ENCODE data around the gene RWDD1.
"Not testable (repeated sequence)": the region's sequence is repeated elsewhere in the genome, so short reads cannot be mapped to it uniquely, and the experiment has no call there.

RWDD1 gene

DNA sequence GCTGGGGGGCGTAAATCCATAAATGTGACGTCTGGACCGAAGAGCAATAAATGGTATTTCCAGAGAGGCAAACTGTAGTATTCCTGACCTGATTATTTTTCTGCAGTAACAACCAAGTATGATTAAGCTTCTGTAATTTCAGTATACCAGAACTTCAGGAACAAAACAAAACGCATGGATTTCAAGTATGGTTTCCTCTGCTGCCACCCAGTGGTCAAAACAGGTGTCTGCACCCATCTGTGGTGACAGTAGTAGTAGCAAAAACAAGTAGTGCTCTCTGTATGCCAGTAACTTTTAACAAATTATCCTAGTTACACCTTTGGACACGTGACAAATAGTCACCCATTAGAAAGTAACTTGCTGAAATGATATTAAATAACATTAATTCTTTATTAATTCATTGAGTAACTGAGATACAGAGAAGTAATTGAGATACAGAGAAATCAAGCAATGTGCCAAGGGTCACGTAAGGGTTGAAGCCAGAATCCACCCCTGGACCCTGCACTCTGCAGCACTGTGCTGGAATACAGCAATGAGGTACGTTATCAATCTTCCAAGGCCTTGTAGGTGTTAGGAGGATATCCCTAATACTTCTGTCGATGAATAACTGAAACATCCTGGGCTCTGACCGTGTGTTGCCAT is 9.8 kb upstream of the RWDD1 start:
- DNase-seq, result peak; percentile 16

GRCh38 chr6:116562019-116562403 is 9.3 kb upstream of the RWDD1 start:
- DNase-seq, result no peak

- DNase-seq, result no peak
These were observed 8.7 kb upstream of the RWDD1 start for GRCh38 chr6:116562614-116563013.

DNA sequence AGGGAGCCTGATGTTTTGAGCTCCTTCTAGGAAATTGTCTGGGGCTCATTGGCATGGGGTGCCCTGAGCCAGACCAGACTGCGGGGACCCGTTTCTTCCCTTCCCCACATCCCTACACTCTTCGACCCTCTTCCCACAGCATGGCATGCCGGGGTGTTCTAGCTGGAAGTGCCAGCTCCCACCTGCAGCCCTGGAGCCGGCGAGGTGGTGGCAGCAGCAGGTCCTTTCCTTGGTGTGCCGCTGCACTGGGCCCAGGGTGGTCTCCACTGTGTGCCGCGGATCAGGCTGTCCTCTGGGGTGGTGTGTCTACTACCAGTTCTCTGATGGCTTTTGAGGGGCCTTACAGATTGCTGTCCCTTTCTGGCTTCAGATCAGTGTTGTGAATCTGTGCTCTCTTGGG is 7.5 kb upstream of the RWDD1 start:
- DNase-seq, result no peak

DNA sequence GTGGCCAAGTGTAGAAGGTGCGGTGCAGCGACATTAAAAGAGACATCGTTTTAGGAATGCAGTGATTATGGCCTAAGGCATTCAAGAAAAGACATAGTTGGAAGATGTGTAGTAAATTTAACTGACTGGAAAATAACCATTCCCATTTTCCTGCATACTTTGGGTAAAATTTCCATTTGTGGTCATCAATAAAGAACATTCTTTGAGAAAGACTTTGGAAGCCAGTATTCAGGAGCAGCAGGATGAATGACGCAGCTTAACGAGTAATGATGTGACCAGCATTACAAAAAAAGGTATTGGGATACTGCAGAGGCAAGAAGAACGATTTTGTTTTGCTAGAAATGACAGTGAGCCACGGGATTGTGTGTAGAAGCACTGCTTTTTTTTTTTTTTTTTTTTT is 7.0 kb upstream of the RWDD1 start:
- no peak for DNase-seq

DNA sequence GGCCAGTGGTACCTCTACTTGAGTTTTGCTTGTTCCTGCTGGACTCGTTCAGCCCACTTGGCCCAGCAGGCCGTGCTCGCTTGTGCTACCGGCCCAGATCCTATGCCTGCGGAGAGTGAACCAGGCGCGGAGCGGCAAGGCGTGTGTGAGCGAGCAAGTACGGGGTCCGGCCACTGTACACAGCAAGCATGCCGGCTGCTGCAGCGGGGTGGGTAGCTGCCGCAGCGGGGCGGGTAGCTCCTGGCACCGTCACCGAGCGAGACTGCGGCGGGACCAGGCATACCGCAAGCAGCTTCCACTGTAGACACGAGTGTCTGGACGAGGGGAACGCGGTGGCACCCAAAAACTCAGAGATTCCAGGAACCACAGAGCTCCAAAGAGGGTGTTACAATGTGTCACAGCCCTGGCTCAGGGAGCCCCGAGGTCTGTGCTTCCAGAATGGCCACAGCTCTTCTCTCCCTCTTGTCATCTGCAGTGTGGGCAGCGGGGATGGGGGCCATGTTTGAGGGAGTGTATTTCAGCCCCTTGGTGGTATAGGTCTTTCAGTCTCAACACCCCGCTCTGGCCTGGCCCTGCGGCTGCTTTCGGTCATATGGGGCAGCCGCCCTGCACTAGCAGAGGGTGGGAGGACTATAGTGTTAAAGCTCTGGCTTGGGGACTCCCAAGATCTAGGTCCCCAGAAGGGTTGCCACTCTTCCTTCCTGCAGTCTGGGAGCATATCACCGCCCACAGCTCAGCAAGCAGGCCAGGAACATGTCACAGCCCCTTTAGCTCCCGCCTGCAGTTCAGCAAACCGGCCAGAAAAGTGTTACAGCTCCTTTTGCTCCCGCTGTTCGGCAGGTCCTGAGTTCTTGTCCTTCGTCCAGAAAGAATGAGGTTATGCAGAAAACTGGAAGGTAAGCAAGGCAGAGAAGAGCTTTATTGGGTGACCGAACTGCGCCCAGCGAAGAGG is 6.1 kb upstream of the RWDD1 start:
- no peak for DNase-seq

DNA sequence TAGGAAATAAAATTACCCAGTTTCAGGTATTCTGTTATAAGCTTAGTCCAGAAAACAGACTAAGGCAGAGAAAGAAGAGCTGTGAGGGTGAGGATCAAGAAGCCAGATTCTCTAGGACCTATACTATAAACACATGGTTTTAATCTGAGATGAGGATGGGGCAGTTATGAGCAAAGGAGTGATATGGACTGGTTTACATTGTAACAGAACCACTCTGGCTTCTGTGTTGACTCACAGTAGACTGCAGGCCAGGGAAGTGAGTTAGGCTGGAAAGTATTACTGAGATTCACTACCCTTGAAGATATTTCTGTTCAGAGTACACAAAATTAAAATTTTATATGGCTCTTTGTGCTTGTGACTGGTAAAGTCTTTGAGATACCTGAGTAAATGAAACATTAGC is 3.2 kb upstream of the RWDD1 start:
- DNase-seq, result no peak

DNA sequence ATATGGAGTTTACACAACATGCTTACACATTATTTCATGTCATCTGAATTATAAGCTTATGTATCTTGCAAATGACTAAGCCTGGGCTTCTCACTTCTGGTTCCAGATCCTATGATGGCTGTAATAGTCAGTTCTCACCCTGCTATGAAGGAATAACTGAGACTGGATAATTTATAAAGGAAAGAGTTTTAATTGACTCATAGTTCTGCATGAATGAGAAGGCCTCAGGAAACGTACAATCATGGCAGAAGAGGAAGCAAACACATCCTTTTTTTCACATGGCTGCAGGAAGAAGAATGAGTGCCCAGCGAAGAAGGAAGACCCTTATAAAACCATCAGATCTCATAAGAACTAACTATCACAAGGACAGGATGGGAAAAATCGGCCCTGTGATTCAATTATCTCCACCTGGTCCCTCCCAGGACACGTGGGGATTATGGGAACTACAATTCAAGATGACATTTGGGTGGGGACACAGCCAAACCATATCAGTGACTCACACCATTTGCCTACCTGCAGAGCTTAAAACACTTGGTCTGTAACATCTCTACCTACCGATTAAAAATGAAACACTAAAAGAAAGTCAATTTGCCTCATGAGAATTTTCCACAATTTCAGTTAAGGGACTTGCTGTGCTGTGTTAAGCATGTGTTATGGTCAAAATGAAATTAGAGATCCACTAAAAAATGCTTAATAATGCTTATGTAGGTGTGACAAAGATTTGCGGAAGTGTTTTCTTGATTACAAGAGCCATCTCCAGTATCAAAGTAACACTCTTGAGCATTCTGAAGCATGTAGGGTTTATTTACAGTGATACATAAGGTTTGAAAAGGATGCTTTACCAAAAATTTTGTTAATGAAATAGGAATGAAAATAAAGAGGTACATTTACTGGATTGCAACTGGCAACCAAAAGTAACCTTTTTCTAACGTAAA is 2.2 kb upstream of the RWDD1 start:
- no peak for DNase-seq

DNA sequence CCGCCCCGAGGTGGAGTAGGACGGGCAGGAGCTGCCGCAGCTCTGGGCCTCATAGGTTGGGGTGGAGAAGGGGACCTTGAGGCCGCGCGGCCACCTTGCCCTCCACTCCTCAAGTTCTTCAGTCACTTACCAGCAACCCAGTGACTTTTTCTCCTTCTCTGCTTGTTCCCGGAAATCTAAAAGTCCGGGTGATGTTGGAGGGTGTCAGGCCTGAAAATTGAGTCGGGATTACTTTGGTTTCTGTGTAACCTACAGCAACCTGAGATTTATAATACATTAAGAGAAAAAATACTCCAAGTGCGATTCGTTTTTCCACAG is 338 bp downstream of the RWDD1 start:
- DNase-seq, result no peak

DNA sequence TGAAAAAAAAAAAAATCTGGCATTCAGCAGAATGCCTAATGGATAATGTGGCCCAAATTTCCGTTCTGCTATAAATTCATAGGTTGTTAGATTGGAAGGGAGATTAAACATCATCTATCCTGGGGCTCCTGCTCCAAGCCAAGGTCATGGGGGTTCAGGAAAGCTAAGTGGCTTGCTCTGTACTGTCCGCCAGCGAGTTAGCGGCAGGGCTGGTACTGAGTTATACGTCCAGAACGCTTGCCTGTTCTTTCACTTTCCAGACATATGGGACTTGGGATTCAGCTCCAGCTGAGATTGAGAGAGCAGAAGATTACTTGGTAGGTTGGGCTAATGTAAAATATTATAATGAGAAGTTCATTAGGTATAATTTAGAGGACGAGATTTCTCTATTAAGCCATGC is 858 bp downstream of the RWDD1 start:
- DNase-seq, result no peak

DNA sequence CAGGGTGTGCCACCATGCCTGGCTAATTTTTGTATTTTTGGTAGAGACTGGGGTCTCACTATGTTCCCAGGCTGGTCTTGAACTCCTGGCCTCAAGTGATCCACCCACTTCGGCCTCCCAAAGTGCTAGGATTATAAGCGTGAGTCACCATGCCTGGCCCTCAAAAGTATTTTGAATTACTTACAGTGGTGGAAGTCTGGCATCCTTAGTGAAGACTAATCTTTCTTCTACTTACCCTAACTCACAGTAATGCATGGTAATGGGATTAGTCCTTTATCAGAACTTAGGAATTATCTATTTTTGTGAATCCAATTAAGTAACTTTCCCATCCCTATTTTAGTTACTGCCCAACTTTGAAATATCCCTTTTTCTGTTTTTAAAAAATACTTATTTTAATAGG is 3.9 kb downstream of the RWDD1 start:
- DNase-seq, result no peak

DNA sequence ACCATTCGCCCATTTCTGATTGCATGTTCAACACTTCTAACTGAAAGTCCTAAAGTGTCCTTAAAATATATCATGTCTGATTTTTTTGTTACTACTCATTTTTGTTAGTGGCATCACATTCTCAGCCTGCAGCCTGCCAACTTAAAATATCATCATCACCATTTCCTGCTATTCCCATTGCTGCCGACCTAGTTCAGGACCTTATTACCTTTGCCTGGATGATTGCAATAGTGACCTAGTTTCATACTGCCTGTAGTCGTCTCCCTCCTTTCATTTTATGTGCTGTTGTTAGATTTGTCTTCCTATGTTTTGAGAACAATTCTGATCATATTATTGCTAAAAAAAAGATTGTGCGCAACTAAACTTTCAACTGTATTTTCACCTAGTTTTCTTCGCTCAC is 6.2 kb downstream of the RWDD1 start:
- no peak for DNase-seq

- no peak for DNase-seq
These were observed 7.0 kb downstream of the RWDD1 start for GRCh38 chr6:116578335-116578734.

DNA sequence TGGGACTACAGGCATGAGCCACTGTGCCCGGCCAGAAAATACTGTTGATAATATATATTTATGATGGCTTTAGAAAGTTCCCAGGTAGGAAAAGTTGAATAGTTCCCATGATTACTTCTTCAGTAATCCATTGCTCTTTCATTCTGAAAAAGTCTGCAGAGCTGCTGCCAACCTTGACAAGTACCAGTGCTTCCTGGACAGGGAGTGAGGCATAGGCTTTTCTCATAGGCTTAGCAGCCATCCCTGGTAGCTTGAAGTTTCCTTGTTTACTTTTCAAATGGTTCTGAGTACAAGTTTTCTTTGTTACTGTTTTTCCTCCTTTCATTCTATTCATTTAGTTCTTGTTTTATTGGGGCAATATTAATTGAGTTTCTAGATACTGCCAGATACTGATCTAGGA is 7.8 kb downstream of the RWDD1 start:
- DNase-seq, result no peak

DNA sequence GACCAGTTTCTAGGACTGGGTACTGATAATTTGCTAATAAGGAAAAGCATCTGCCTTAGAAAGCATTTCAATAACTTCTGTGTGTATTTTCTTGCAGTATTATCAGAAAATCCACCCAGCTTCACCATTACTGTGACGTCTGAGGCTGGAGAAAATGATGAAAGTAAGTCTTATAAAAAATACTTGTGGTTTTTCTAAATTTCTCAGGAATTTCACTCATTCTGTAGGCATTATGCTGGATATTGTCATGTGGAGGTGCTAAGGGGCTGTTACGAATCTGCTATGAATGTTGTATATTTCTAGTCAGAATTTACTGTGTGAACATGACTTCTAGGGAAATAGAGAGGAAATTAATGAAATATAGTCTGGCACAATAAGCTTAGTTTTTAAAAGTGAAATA is 8.9 kb downstream of the RWDD1 start:
- DNase-seq, result no peak

- DNase-seq, result no peak
These were observed 15.0 kb downstream of the RWDD1 start for GRCh38 chr6:116586276-116586675.

- DNase-seq, result no peak
These were observed 15.4 kb downstream of the RWDD1 start for GRCh38 chr6:116586738-116587137.

DNA sequence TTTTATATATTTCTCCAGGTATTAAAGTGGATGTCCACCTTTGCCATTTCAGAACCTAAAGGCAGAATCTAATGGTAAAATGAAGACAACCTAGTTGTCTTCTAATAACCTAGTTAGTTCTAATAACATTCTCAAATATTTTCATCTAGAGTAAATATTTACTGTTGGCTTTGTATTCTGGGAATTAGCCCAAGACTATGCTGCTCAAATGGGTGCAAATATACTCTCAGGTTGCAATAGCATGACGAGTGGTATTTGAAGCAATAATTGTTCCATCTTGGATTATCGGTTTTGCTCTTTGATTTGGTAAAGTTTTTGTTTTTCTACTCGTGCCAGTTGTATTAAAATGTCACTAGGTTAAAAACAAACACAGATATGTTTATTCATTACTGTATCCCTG is 23.9 kb downstream of the RWDD1 start:
- DNase-seq, result no peak

GRCh38 chr6:116596815-116597214 is 25.5 kb downstream of the RWDD1 start:
- DNase-seq, result no peak

DNA sequence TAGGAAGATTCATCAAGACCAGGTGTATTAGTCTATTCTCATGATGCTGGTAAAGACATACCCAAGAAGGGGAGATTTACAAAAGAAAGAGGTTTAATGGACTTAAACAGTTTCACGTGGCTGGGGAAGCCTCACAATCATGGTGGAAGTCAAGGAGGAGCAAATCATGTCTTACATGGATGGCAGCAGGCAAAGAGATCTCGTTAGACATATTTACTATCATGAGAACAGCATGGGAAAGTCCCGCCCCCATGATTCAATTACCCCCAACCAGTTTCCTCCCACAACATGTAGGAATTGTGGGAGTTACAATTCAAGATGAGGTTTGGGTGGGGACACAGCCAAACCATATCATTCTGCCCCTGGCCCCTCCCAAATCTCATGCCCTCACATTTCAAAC is 32.6 kb downstream of the RWDD1 start:
- not testable (repeated sequence) for DNase-seq

DNA sequence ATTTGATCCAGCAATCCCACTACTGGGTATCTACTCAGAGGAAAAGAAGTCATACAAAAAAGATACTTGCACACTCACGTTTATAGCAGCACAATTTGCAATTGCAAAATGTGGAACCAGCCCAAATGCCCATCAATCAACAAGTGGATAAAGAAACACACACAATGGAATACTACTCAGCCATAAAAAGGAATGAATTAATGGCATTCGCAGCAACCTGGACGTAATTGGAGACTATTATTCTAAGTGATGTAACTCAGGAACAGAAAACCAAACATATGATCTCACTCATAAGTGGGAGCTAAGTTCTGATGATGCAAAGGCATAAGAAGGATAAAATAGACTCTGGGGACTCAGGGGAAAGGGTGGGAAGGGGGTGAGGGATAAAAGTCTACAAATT is 33.6 kb downstream of the RWDD1 start:
- not testable (repeated sequence) for DNase-seq

DNA sequence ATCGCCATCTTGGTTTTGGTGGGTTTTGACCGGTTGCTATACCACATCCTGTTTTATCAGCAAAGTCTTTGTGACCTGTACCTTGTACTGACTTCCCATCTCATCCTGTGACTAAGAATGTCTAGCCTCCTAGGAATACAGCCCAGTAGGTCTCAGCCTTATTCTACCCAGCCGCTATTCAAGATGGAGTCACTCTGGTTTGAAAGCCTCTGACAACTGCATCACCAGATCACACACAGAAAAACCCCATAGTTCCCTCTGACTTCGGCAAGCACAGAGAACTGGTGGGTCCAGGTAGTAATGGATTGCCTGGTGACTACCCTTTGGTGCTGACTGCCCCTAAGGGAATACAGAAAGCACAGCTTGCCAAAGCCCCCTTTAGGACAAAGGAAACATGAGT is 34.6 kb downstream of the RWDD1 start:
- no peak for DNase-seq

GRCh38 chr6:116611056-116611455 is 39.8 kb downstream of the RWDD1 start:
- no peak for DNase-seq
